HepG2 (cell line): ENCODE measurements around the gene HRH3. TPM values are rescaled to one million over a fixed set of nuclear protein-coding genes. Genes with fewer than 3 reads are reported as not detected.

Experiments used
- CBX1 ChIP-seq: IDR thresholded peaks from one replicate; pipeline ENCODE4 v1.6.1; 2016; ENCODE audit warnings: antibody characterized with exemption, low read depth
- CENPX ChIP-seq: sonication (generic); formaldehyde crosslinking; IDR thresholded peaks from 2 replicates; pipeline ENCODE4 v1.9.0; 2021; ENCODE audit warnings: mild to moderate bottlenecking, missing genetic modification reagents, moderate library complexity
- CHD4 ChIP-seq: fragments of 200-600 bp; sonication (generic); IDR thresholded peaks from 2 replicates; pipeline ENCODE4 v1.7.0; 2017; ENCODE audit warnings: mild to moderate bottlenecking, low read length, borderline replicate concordance
- HHEX ChIP-seq: IDR thresholded peaks from 2 replicates; pipeline ENCODE4 v1.6.1; 2016; ENCODE audit warnings: control low read depth
- NFIB ChIP-seq: sonication (generic); formaldehyde crosslinking; IDR thresholded peaks from 2 replicates; pipeline ENCODE4 v1.9.0; 2021; ENCODE audit warnings: missing genetic modification reagents, mild to moderate bottlenecking, borderline replicate concordance
- NR0B2 ChIP-seq: sonication (generic); formaldehyde crosslinking; IDR thresholded peaks from 2 replicates; pipeline ENCODE4 v1.4.0; 2020; ENCODE audit warnings: mild to moderate bottlenecking, missing genetic modification reagents
- PAXIP1 ChIP-seq: sonication (generic); formaldehyde crosslinking; conservative IDR thresholded peaks from 2 replicates; pipeline ENCODE4 v1.4.0; 2020; ENCODE audit warnings: mild to moderate bottlenecking, missing genetic modification reagents, moderate library complexity
- SMAD9 ChIP-seq: sonication (generic); formaldehyde crosslinking; IDR thresholded peaks from 2 replicates; pipeline ENCODE4 v1.5.1; 2020; ENCODE audit warnings: mild to moderate bottlenecking, missing genetic modification reagents
- TBX2 ChIP-seq: sonication (generic); formaldehyde crosslinking; IDR thresholded peaks from 2 replicates; pipeline ENCODE4 v1.5.0; 2020; ENCODE audit warnings: missing genetic modification reagents, mild to moderate bottlenecking, borderline replicate concordance
- TCF7 ChIP-seq: sonication (generic); IDR thresholded peaks from 2 replicates; pipeline ENCODE4 v1.6.1; 2016; ENCODE audit warnings: antibody characterized with exemption, low read depth
- WIZ ChIP-seq: sonication (generic); formaldehyde crosslinking; IDR thresholded peaks from 2 replicates; pipeline ENCODE4 v1.5.1; 2020; ENCODE audit warnings: mild to moderate bottlenecking, missing genetic modification reagents
- ZFP90 ChIP-seq: sonication (generic); formaldehyde crosslinking; IDR thresholded peaks from 2 replicates; pipeline ENCODE4 v1.8.0; 2022; ENCODE audit warnings: missing genetic modification reagents, mild to moderate bottlenecking, inconsistent platforms, borderline replicate concordance
- ZFP91 ChIP-seq: sonication (generic); formaldehyde crosslinking; IDR thresholded peaks from 2 replicates; pipeline ENCODE4 v1.9.0; 2022; ENCODE audit warnings: missing genetic modification reagents, mild to moderate bottlenecking, borderline replicate concordance
- ZNF768 ChIP-seq: sonication (generic); formaldehyde crosslinking; IDR thresholded peaks from 2 replicates; pipeline ENCODE4 v1.4.0; 2020; ENCODE audit warnings: missing genetic modification reagents
- polyA plus RNA-seq, 8 experiments: library from polyadenylated mRNA; depleted of rRNA in 3 of 8; stranded (reverse) in 7 of 8; unstranded in 1 of 8; fragments of >200 nt; fragmentation: Illumina TruSeq in 4 of 8; extraction: Trizol in 4 of 8; gene quantifications; 2 replicates each; pipeline versions ENCODE4 v1.2.1 to v1.2.3, GENCODE V29; 2011 to 2016; ENCODE audit warnings: low read depth in 4 of 8, missing spikeins in 1 of 8, mixed read lengths in 1 of 8; ENCODE audit not compliant: insufficient read depth in 1 of 8
- total RNA-seq, 5 experiments: library from RNA; depleted of rRNA; stranded (reverse); fragments of >200 nt; fragmentation: Illumina TruSeq; extraction: Trizol; gene quantifications; 2 replicates each; pipeline ENCODE4 v1.2.3, GENCODE V29; 2016; ENCODE audit warnings: low read depth in 1 of 5
- TF ChIP-seq, protein P1 (sequence below): sonication (generic); formaldehyde crosslinking; IDR thresholded peaks from 2 replicates; pipeline ENCODE4 v1.4.0; 2020; ENCODE audit warnings: missing genetic modification reagents
- TF ChIP-seq, protein P2 (sequence below): sonication (generic); formaldehyde crosslinking; conservative IDR thresholded peaks from 2 replicates; pipeline ENCODE4 v1.4.0; 2020; ENCODE audit warnings: missing genetic modification reagents
- TF ChIP-seq, protein P3 (sequence below): sonication (generic); formaldehyde crosslinking; IDR thresholded peaks from 2 replicates; pipeline ENCODE4 v1.5.0; 2020; ENCODE audit warnings: mild to moderate bottlenecking, missing genetic modification reagents

The HRH3 gene
- total and polyA plus RNA-seq, 2 of the 13 experiments (the other 11 are each of a cell fraction or from before 2014, with no cell fraction given): 0.18 TPM; not detected in 1

DNA sequence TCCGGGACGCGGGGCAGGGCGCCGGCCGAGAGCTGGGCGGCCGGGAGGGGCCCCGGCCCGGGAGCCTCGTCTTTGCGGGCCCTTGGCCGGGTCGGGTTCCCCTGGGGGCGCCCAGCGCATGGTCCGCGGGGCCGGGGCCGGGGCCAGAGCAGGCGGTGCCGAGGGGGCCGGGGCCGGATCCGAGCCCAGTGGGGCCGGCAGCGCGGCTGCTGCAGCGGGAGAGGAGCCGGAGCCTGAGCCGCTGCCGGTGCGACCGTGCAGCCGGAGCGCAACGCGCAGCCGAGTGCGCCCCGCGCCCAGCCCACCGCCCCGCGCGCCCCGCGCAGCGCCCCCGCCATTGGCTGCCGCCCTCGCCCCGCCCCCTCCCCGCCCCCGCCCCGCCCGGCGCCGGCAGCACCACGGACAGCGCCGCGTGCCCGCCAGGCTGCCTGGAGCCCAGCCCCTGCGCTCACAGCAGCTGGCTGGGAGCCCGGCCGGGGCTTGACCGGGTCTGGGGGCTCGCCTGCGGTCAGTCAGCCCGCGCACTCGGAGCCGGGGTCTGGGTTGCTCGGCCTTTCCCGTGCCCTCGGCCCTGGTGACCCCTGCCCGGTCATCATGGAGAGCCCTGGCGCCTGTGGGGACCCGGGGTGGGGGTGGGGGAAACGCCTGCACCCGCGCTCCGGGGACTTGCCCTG is at the start of gene HRH3 (continued):
- no peak for TF ChIP-seq ZFP90
- TF ChIP-seq ZNF768 (CRISPR knock-in tag): 0 out of 2 replicates have a peak, but pooled peaks have one; percentile 66
- peak; percentile 94 for TF ChIP-seq NR0B2 (CRISPR knock-in tag)
- no peak for TF ChIP-seq TCF7
- no peak for TF ChIP-seq ZFP91
- peak; percentile 82; the same call in 1 of the 2 replicates for TF ChIP-seq WIZ (CRISPR knock-in tag)
- TF ChIP-seq CENPX (CRISPR knock-in tag): no peak
- no peak for TF ChIP-seq CBX1
- no peak for TF ChIP-seq CHD4
- TF ChIP-seq SMAD9 (CRISPR knock-in tag): 0 out of 2 replicates have a peak, but pooled peaks have one; percentile 59
- TF ChIP-seq TBX2 (CRISPR knock-in tag): peak; percentile 52; the same call in 1 of the 2 replicates
- TF ChIP-seq NFIB (CRISPR knock-in tag): no peak
- TF ChIP-seq, protein P1, sequence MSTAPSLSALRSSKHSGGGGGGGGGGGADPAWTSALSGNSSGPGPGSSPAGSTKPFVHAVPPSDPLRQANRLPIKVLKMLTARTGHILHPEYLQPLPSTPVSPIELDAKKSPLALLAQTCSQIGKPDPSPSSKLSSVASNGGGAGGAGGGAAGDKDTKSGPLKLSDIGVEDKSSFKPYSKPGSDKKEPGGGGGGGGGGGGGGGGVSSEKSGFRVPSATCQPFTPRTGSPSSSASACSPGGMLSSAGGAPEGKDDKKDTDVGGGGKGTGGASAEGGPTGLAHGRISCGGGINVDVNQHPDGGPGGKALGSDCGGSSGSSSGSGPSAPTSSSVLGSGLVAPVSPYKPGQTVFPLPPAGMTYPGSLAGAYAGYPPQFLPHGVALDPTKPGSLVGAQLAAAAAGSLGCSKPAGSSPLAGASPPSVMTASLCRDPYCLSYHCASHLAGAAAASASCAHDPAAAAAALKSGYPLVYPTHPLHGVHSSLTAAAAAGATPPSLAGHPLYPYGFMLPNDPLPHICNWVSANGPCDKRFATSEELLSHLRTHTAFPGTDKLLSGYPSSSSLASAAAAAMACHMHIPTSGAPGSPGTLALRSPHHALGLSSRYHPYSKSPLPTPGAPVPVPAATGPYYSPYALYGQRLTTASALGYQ: no peak
- TF ChIP-seq HHEX: no peak
- no peak for TF ChIP-seq PAXIP1 (CRISPR knock-in tag)
- TF ChIP-seq, protein P2, sequence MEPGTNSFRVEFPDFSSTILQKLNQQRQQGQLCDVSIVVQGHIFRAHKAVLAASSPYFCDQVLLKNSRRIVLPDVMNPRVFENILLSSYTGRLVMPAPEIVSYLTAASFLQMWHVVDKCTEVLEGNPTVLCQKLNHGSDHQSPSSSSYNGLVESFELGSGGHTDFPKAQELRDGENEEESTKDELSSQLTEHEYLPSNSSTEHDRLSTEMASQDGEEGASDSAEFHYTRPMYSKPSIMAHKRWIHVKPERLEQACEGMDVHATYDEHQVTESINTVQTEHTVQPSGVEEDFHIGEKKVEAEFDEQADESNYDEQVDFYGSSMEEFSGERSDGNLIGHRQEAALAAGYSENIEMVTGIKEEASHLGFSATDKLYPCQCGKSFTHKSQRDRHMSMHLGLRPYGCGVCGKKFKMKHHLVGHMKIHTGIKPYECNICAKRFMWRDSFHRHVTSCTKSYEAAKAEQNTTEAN (CRISPR knock-in tag): peak; percentile 73; the same call in 1 of the 2 replicates
- TF ChIP-seq, protein P3, sequence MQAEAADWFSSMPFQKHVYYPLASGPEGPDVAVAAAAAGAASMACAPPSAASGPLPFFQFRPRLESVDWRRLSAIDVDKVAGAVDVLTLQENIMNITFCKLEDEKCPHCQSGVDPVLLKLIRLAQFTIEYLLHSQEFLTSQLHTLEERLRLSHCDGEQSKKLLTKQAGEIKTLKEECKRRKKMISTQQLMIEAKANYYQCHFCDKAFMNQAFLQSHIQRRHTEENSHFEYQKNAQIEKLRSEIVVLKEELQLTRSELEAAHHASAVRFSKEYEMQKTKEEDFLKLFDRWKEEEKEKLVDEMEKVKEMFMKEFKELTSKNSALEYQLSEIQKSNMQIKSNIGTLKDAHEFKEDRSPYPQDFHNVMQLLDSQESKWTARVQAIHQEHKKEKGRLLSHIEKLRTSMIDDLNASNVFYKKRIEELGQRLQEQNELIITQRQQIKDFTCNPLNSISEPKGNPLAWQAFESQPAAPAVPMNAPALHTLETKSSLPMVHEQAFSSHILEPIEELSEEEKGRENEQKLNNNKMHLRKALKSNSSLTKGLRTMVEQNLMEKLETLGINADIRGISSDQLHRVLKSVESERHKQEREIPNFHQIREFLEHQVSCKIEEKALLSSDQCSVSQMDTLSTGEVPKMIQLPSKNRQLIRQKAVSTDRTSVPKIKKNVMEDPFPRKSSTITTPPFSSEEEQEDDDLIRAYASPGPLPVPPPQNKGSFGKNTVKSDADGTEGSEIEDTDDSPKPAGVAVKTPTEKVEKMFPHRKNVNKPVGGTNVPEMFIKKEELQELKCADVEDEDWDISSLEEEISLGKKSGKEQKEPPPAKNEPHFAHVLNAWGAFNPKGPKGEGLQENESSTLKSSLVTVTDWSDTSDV (CRISPR knock-in tag): 0 out of 2 replicates have a peak, but pooled peaks have one; percentile 37
